ENCODE measurements around the gene LIG4.
"Not testable (repeated sequence)": the region's sequence is repeated elsewhere in the genome, so short reads cannot be mapped to it uniquely, and the experiment has no call there.

The LIG4 gene

GRCh38 chr13:108215436-108215835, at the start of gene LIG4:
Gene LIG4, minus strand, starts transcription at chr13:108215536. Its CDS starts 4,268 bp downstream, at chr13:108211268.
- DNase-seq, result peak; percentile 95

- no peak for DNase-seq
These were observed 48.5 kb upstream of the LIG4 start for GRCh38 chr13:108263621-108264355.

DNA sequence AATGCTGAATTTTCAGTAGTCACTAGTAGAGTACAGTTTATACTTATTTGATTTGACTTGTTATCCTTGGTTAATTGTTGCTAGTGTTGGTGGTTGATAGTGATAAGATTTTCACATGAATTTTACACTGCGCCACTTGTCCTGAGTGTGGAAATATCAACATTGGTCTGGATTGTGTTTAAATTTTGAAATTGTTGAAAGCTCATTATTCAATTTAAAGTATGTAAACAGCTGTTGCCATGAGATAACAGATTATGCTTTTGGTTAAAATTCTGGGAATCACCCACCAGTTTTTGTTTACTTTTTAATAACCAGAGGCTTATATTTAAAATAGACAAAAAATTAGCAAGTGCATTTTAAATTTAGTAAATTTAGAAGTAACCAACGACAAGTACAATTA, 41.9 kb upstream of the LIG4 start:
- DNase-seq, result no peak

DNA sequence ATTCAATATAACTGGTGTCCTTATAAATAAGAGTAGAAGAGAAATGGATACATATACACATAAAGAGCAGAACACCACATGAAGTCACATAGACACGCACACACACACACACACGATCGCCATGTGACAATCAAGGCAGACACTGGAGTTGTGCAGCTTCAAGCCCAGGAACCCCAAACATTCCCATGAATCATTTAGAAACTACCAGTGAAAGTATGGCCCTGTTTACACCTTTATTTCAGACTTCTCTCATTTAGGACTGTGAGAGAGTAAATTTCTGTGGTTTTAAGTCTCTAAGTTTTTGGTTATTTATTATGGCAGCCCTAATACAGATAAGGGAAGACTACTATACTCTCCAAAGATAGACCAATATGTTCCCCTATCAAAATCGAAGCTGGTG, 33.8 kb upstream of the LIG4 start:
- DNase-seq, result no peak

DNA sequence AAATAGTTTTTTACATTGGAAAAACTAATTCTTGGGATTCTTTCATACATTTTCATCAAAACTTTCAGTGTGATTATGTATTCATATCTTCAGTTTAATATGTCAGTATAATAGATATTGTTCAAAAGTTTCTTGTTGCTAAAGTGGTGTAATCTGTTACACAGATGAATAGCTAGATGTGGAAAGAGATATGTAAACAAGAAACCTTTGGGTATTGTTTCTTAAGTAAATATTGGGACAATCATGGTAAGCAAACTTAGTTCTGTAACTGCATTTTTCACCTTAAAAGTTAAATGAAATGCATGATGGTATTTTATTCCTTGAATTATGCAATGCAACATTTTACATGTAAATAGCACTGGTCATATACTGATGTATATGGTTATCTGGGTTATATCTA, 15.0 kb upstream of the LIG4 start:
- DNase-seq, result no peak

DNA sequence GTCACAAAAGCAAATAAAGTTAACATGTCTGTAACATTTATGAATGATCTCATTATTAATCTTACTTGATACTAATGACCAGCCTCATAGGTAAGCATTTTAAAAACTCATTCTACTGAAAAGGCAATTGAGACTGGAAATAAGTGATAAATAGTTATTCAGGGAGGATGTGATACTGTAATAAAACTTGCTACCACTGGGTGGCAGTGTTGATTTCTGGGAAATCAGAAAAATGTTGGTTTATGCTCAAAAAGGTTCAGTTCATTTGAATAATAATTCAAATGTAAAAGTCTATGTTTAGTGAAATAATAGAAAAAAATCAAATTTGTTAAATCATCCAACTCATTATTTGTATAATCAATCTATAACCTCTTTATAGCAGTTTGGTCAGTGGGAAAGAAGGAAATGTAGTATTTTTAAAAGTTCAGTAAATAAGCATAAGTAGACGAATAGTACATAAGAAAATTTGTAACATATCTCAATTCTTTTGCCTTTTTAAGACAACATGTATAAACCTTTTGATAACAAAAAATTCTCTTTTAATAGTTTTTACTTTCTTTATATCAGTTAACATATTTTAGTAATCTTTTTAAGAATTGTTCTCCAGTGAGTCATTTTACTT, 12.4 kb upstream of the LIG4 start:
- DNase-seq, result no peak

GRCh38 chr13:108226184-108226583, 10.8 kb upstream of the LIG4 start:
- DNase-seq, result no peak

DNA sequence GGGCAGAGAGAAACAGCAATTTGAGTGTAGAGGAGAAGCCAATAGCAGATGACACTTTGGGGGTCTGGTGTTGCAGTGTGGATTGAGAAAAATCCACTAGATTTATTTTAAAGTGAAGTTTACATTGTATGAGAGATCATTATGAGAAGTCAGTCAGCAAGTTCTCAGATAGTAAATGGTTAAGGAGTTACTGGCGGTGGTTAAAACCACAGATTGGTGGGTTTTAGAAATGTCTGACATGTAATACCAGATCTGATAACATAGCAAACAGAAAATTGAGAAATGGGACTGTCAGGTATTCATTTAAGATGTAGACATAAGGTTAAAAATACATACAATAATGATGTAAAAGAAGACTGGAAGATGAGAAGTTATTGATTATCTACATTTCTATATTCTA, 10.1 kb upstream of the LIG4 start:
- no peak for DNase-seq

DNA sequence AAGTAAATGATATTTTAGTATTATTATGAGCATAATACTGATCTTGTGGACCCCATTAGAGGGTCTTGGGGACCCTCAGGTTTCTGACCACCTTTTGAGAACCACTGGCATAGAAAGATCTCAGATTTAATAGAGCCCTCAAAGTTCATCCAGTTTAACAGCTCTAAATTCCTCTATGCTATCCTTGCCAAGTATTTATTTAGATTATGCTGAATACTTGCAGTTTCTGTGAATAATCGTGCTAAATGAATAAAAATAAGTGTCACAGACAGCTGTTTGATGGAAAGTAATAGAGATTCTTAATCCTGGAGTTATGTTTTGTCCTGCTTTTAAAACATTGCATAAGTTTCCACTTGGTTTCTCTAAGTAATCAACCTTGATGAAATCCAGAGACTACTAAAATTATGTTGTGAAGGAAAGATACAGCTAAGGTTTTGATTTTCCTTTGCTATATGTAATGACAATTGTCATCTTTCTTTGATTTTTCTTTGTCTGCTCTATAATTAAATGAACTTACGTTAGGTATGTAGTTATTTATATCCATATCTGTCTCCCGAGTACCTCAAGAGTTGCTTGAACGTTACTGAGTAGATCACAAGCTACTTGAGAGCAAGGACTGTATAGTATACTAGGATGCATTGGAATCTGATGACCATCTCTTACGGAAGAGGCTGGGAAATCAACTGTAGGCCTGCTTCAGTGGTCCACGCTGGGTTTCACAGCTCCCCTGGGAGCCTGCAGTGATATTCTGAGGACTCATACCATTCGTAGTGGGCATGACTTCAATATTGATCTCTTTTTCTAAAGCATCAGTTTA, 8.6 kb upstream of the LIG4 start:
- no peak for DNase-seq

GRCh38 chr13:108220041-108220440, 4.7 kb upstream of the LIG4 start:
- DNase-seq, result no peak

DNA sequence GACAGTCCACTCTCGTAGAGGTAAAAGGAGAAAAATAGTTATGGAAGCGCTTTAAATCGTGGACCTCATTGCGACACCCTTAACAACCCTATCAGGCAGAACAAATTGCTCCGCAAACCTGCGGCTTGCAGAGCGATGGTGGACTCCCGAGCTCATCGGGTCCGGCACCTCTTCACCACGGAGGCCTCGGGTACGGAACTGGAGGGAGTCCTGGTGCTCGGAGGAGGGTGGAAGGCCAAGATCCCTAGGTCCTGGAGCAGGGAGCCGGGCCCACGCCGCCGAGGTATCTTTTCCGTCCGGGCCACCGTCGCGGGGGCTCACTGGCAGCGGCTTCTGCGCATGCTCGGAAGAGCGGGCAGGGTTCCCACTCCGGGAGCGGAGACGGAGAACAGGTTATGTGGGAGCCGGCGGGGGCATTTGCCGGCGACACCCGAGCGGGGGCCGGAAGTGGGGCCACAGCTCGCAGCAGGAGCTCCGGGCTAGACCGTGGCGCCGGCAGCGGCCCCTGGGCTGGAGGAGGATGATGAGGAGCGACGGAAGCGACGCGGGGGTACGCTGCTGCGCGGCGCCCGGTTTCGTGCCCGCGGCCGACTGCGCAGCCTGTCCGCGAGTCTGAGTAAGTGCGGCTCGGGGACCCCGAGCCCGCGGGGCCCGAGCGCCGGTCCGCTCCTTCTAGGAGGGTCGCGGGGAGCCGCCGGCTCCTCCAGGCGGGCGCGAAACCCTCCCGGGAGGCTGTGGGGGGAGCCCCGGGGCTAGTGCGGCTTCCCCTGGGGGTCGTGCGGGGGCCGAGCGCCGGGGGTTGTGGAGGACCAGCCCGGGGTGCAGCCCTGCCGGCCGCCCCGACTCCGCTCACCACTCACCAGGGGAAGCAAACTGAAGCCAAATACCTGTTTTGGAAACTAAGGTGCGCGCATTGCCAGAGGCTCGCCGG, 3.0 kb upstream of the LIG4 start, which contains the start of gene ABHD13:
ABHD13 (plus strand) TSS at position 349 of the 931 bp plus-strand sequence. CDS start 10,827 bp downstream, outside the sequence.
- DNase-seq, result peak; percentile 95

GRCh38 chr13:108217307-108218043, 2.1 kb upstream of the LIG4 start:
- DNase-seq, result not testable (repeated sequence)

GRCh38 chr13:108214441-108215271, 680 bp downstream of the LIG4 start:
- DNase-seq, result peak; percentile 33

- DNase-seq, result no peak
These were observed 1.4 kb downstream of the LIG4 start for GRCh38 chr13:108213946-108214345.

DNA sequence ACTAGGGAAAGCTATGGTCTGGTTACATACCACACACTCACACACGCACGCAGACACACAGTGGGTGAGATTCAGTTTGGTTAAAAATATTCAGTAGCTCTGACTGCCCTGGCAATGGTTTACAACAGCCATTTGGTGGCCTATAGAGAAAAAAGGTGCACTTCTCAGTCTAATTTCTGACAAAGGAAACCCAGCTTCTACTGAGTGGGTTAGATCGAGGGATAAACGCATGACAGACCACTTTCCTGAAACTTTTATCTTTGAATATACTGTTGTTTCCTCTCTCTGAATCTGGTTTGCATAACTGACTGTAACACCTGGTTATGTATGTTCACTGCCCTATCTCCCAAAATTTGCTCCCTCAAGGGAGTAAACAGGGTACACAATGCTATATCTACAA, 2.5 kb downstream of the LIG4 start:
- no peak for DNase-seq

GRCh38 chr13:108210551-108210950, 4.8 kb downstream of the LIG4 start:
- no peak for DNase-seq

GRCh38 chr13:108200781-108201398, 14.4 kb downstream of the LIG4 start:
- DNase-seq, result no peak

GRCh38 chr13:108195861-108196260, 19.5 kb downstream of the LIG4 start:
- DNase-seq, result no peak

DNA sequence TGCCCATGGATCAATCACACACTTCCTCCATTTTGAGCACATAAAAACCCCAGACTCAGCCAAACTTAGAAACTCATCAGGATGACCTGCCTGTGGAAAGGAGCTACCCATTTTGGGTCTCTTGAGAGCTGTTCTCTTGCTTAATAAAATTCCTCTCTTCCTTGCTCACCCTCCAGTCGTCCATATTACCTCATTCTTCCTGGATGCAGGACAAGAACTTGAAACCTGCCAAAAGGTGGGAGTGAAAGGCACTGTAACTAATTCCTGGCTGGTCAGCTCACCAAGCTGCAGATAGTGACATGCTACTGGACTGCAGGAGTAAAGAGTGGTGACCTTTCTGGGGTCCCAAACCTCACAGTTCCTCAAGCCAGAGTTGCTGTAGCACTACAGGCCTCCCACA, 20.2 kb downstream of the LIG4 start:
- DNase-seq, result peak; percentile 10

DNA sequence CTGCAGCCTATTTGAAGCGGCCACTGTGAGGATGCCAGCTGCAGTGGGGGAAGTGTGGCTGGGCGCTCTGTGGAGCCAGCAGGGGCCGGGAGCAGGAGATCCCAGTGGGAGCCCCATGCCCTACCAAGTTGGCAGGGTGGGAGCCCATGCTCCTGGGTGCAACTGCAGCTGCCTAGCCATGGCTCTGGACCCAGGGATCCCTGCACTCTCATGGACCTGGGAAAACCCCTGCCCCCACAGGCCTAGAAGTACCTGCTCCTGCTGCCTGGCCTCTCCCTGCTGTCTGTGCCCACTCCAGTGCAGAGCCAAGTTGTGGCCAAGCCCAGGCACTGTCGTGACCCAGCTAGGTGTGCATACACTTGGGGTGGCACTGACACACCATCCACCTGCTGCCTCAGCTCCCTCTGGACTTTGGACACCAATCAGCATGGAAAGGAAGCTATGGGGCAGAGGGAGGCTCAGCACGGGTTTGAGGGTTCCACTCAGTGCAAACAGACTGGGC, 20.9 kb downstream of the LIG4 start:
- DNase-seq, result no peak

Measured in right hindlimb (tissue), 1 donor.